Upper lobe of right lung (tissue), 1 donor: ENCODE results near the gene PDLIM7. TPM values are rescaled to one million over a fixed set of nuclear protein-coding genes. Genes with fewer than 3 reads are reported as not detected.
A peak's percentile ranks its signal among the peaks of the same experiment; 100 is the strongest.

Experiments used
- ATAC-seq: fragments of 200-7000 bp; cut with Tn5 transposase; one replicate; pipeline ENCODE4 v1.9.1; 2020; ENCODE audit warnings: mild to moderate bottlenecking, moderate library complexity
- DNase-seq: peaks from one replicate; pipeline ENCODE4 v3.0.0-alpha.2; 2020
- H3K27ac ChIP-seq: fragments of 200-600 bp; one replicate; pipeline ENCODE4 v1.8.0; 2022
- H3K27me3 ChIP-seq: fragments of 200-600 bp; one replicate; pipeline ENCODE4 v1.8.0; 2022; ENCODE audit warnings: mild to moderate bottlenecking
- H3K36me3 ChIP-seq: fragments of 200-600 bp; one replicate; pipeline ENCODE4 v1.8.0; 2022
- H3K4me1 ChIP-seq: fragments of 200-600 bp; one replicate; pipeline ENCODE4 v1.8.0; 2022
- H3K4me3 ChIP-seq: fragments of 200-600 bp; one replicate; pipeline ENCODE4 v1.8.0; 2022; ENCODE audit warnings: mild to moderate bottlenecking
- H3K9me3 ChIP-seq: fragments of 200-600 bp; one replicate; pipeline ENCODE4 v1.8.0; 2022
- CTCF ChIP-seq: fragments of 200-600 bp; IDR thresholded peaks from one replicate; pipeline ENCODE4 v1.8.0; 2022; ENCODE audit warnings: antibody characterized with exemption
- intact Hi-C: fragments of 100-400 bp; cut with DNase I; formaldehyde crosslinking; loops from one replicate; pipeline ENCODE4 v1.11.0; 2022
- total RNA-seq: library from RNA; stranded (reverse); fragmentation: NEBNext Ultra II Directional; extraction: Animal tissue kit (Norgen Biotek cat#: 25700); gene quantifications from one replicate; pipeline ENCODE4 v1.2.1, GENCODE V29; 2021
- donor health status: DM: no; HTN: yes; CAD: no; lungs with severe emphysema.

PDLIM7 gene
- total RNA-seq, 1 donor from 2014 or later = 59.1 TPM

- Histone ChIP-seq H3K4me1 (peaks cover 24% of the 10 kb centered on the region), H3K9me3 (no peaks in the 10 kb centered on the region), H3K27ac (no peak overlapping the region), H3K4me3 (no peak overlapping the region), H3K36me3 (no peaks in the 10 kb centered on the region), H3K27me3 (no peaks in the 10 kb centered on the region)
- ATAC-seq (no peak), DNase-seq (no peak)
- TF ChIP-seq CTCF = no peak
- intact Hi-C loops = no loop called here
Measured at GRCh38 chr5:177477701-177478477, 19.5 kb downstream of the PDLIM7 start.

- intact Hi-C loops = no loop called here
- Histone ChIP-seq H3K36me3 (no peaks in the 10 kb centered on the region), H3K27ac (peak overlapping the region; percentile 11), H3K4me3 (no peak overlapping the region), H3K4me1 (peaks cover 34% of the 10 kb centered on the region), H3K27me3 (no peaks in the 10 kb centered on the region), H3K9me3 (no peaks in the 10 kb centered on the region)
- no peak for TF ChIP-seq CTCF
- DNase-seq (peak; percentile 70), ATAC-seq (peak; percentile 2)
Measured at GRCh38 chr5:177476531-177477233, 20.7 kb downstream of the PDLIM7 start.

GRCh38 chr5:177475563-177476427 lies 21.6 kb downstream of the PDLIM7 start:
- peaks cover 35% of the 10 kb centered on the region for H3K4me1 ChIP-seq
- no peak for TF ChIP-seq CTCF
- H3K27me3 ChIP-seq = no peaks in the 10 kb centered on the region
- H3K9me3 ChIP-seq = no peaks in the 10 kb centered on the region
- no peak for DNase-seq
- H3K27ac ChIP-seq = no peak overlapping the region
- no peak overlapping the region for H3K4me3 ChIP-seq
- intact Hi-C loops = no loop called here
- no peak for ATAC-seq
- H3K36me3 ChIP-seq = no peaks in the 10 kb centered on the region

- no peak overlapping the region for H3K27ac ChIP-seq
- TF ChIP-seq CTCF = no peak
Measured at GRCh38 chr5:177474846-177475562, 22.4 kb downstream of the PDLIM7 start.

GRCh38 chr5:177474002-177474476 lies 23.4 kb downstream of the PDLIM7 start:
- ATAC-seq (no peak), DNase-seq (no peak)
- no peaks in the 10 kb centered on the region for H3K27me3 ChIP-seq
- no peak overlapping the region for H3K27ac ChIP-seq
- intact Hi-C loops = no loop called here
- peaks cover 23% of the 10 kb centered on the region for H3K4me1 ChIP-seq
- no peak for TF ChIP-seq CTCF
- no peaks in the 10 kb centered on the region for H3K36me3 ChIP-seq
- no peak overlapping the region for H3K4me3 ChIP-seq
- no peaks in the 10 kb centered on the region for H3K9me3 ChIP-seq

More at GRCh38 chr5:177474846-177475562, 22.4 kb downstream of the PDLIM7 start:
- no peak for ATAC-seq
- no peak overlapping the region for H3K4me3 ChIP-seq
- H3K9me3 ChIP-seq = no peaks in the 10 kb centered on the region
- no peak for DNase-seq
- no peaks in the 10 kb centered on the region for H3K36me3 ChIP-seq
- intact Hi-C loops = no loop called here
- H3K27me3 ChIP-seq = no peaks in the 10 kb centered on the region
- H3K4me1 ChIP-seq = peaks cover 33% of the 10 kb centered on the region
